ENCODE data around the gene HLA-DRB1. TPM values are rescaled to one million over a fixed set of nuclear protein-coding genes. Genes with fewer than 3 reads are reported as not detected.

Gene HLA-DRB1
- total and polyA plus RNA-seq, 9 donors, result 16.4 to 136 (median 62.1) TPM

- Histone ChIP-seq H3K9me3 (no peaks in the 10 kb centered on the region), H3K4me3 (no peak overlapping the region), H3K4me1 (ENCODE audit: insufficient read depth) (no peaks in the 10 kb centered on the region), H3K27me3 (no peaks in the 10 kb centered on the region), H3K36me3 (no peaks in the 10 kb centered on the region), H3K27ac (no peak overlapping the region)
- no peak for DNase-seq
- TF ChIP-seq EP300 (IDR thresholded peaks at IDR 0.05) (no peak), POLR2A (IDR thresholded peaks at IDR 0.05) (no peak), CTCF (IDR thresholded peaks at IDR 0.05) (no peak)
- intact Hi-C loops (cut with DNase I), result loop anchor here in 1 of 4 donors (10.0 kb wide), 1 partner anchor 61 kb away; no protein-coding TSS in a partner anchor
- WGBS, 3 donors, result 59 to 86% (median 82%) methylated on average over 1 of the region's 1 CpG
Observed at GRCh38 chr6:32576250-32576649, 13.4 kb downstream of the HLA-DRB1 start.

- Histone ChIP-seq H3K36me3 (no peaks in the 10 kb centered on the region), H3K9me3 (no peaks in the 10 kb centered on the region), H3K27ac (no peak overlapping the region), H3K4me3 (no peak overlapping the region), H3K27me3 (no peaks in the 10 kb centered on the region), H3K4me1 (ENCODE audit: insufficient read depth) (no peaks in the 10 kb centered on the region)
- WGBS, 3 donors, result 15 to 54% (median 33%) methylated on average over 2 to 4 of the region's 4 CpGs
- DNase-seq, result no peak
- TF ChIP-seq POLR2A (IDR thresholded peaks at IDR 0.05), result no peak
- TF ChIP-seq EP300 (IDR thresholded peaks at IDR 0.05), result no peak
- intact Hi-C loops (cut with DNase I), result loop anchor here in 1 of 4 donors (10.0 kb wide), 1 partner anchor 56 kb away; no protein-coding TSS in a partner anchor
Observed at GRCh38 chr6:32570363-32570905, 19.2 kb downstream of the HLA-DRB1 start.

GRCh38 chr6:32568561-32568960 is 21.1 kb downstream of the HLA-DRB1 start:
- TF ChIP-seq CTCF (IDR thresholded peaks at IDR 0.05), result no peak
- no peak for TF ChIP-seq POLR2A (IDR thresholded peaks at IDR 0.05)
- TF ChIP-seq EP300 (IDR thresholded peaks at IDR 0.05), result no peak
- 0 to 72% (median 0%) methylated on average over 2 to 6 of the region's 6 CpGs for WGBS, 3 donors
- DNase-seq, result no peak
- no peaks in the 10 kb centered on the region for H3K9me3 ChIP-seq
- H3K27me3 ChIP-seq, result no peaks in the 10 kb centered on the region
- no peaks in the 10 kb centered on the region for H3K36me3 ChIP-seq
- no peak overlapping the region for H3K4me3 ChIP-seq
- no peaks in the 10 kb centered on the region for H3K4me1 ChIP-seq (ENCODE audit: insufficient read depth)
- H3K27ac ChIP-seq, result no peak overlapping the region
- intact Hi-C loops (cut with DNase I), result no loop called here

DNA sequence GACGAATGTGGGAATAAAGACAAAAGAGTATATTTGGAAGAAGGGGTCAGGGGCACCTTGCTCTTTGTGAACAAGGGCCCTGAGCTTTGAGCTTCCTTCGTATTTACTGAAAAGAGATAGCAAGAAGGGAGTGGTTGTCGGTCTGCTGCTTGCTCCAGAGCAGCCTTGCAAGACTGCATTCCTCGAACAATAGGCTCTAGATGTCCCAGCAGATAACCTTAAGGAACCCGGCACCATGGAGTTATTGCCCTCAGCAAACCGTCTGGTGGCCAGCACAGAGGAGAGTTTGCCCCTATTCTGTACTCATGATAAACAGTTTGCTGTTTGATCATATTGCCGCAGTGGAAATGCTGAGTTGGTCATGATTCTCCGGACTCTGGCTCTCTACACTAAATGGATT is 22.7 kb downstream of the HLA-DRB1 start:
- TF ChIP-seq POLR2A (IDR thresholded peaks at IDR 0.05) (no peak), EP300 (IDR thresholded peaks at IDR 0.05) (no peak), CTCF (IDR thresholded peaks at IDR 0.05) (no peak)
- Histone ChIP-seq H3K27ac (no peak overlapping the region), H3K4me3 (no peak overlapping the region), H3K9me3 (no peaks in the 10 kb centered on the region), H3K27me3 (no peaks in the 10 kb centered on the region), H3K4me1 (ENCODE audit: insufficient read depth) (no peaks in the 10 kb centered on the region), H3K36me3 (no peaks in the 10 kb centered on the region)
- 70 to 87% methylated on average over 4 to 8 of the region's 8 CpGs; no CpG with 5 or more reads in 1 of the 3 donors for WGBS, 3 donors
- DNase-seq, result no peak
- intact Hi-C loops (cut with DNase I), result no loop called here

DNA sequence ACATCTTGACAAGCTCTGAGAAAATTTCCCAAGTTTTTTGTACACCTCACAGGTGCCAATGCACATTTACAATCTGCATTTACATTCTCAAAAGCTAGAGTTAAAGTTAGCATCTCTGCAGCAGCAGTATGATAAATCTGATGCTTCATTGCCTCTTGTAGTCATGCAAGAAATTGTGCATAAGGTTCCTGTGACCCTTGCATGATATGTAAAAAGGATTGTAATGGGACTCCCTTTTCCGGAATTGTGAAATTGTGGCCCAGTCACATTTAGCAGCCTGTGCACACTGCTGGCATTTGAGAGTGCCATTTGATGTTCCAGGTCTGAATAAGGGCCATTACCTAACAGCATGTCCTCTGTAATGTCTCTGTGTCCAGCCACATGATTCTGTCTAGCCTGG is 24.1 kb downstream of the HLA-DRB1 start:
- 100% methylated on average over 1 of the region's 1 CpG; no CpG with 5 or more reads in 2 of the 3 donors for WGBS, 3 donors
- intact Hi-C loops (cut with DNase I), result no loop called here
- TF ChIP-seq EP300 (IDR thresholded peaks at IDR 0.05) (no peak), CTCF (IDR thresholded peaks at IDR 0.05) (no peak), POLR2A (IDR thresholded peaks at IDR 0.05) (no peak)

More for the DNA sequence above, 24.1 kb downstream of the HLA-DRB1 start:
- no peaks in the 10 kb centered on the region for H3K4me1 ChIP-seq (ENCODE audit: insufficient read depth)
- no peaks in the 10 kb centered on the region for H3K27me3 ChIP-seq
- no peaks in the 10 kb centered on the region for H3K36me3 ChIP-seq
- no peak overlapping the region for H3K4me3 ChIP-seq
- DNase-seq, result no peak
- H3K9me3 ChIP-seq, result no peaks in the 10 kb centered on the region
- no peak overlapping the region for H3K27ac ChIP-seq
